GM18870 (cell line): ENCODE results near the gene STAT3.
"Not testable (repeated sequence)": the region's sequence is repeated elsewhere in the genome, so short reads cannot be mapped to it uniquely, and the experiment has no call there.

Source experiments
- ATAC-seq: cut with Tn5 transposase; IDR thresholded peaks from one replicate; pipeline ENCODE4 v1.9.1; 2021; ENCODE audit warnings: moderate library complexity; ENCODE audit not compliant: unreplicated experiment

STAT3 gene

DNA sequence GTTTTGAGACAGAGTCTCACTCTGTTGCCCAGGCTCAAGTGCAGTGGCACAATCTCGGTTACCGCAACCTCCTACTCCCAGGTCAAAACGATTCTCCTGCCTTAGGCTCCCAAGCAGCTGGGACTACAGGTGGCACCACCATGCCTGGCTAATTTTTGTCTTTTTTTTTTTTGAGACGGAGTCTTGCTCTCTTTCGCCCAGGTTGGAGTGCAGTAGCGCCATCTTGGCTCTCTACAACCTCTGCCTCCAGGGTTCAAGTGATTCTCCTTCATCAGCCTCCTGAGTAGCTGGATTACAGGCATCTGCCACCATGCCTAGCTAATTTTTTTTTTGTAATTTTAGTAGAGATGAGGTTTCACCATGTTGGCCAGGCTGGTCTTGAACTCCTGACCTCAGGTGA lies 70.3 kb downstream of the STAT3 start:
- ATAC-seq = not testable (repeated sequence)

DNA sequence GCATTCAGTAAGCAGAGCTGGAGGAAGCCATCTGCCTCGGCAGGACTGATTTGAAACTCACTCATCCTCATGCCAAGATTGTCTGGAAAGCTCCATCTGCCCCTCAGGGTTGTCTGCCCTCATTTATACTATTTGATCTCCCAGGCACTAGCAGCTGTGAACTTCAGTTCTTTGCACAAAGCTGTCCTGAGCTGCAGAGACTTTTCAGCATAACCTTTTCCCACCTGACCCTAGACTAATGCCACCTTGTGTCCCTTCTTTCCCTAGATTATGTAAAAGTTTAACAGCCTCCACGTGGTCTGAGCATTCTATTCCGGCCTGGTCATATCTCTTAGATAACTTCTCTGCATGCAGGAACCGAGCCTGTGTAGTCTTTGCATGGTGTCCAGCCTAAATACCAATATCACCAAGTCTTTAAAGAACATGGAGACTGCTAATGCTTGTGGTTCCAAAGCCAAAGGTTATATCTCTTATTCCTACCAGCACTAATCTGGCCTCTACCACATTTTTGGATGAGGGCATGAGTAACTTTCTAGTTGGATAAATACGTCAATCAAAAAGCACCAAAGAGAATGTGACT lies 70.9 kb downstream of the STAT3 start:
- no peak for ATAC-seq

DNA sequence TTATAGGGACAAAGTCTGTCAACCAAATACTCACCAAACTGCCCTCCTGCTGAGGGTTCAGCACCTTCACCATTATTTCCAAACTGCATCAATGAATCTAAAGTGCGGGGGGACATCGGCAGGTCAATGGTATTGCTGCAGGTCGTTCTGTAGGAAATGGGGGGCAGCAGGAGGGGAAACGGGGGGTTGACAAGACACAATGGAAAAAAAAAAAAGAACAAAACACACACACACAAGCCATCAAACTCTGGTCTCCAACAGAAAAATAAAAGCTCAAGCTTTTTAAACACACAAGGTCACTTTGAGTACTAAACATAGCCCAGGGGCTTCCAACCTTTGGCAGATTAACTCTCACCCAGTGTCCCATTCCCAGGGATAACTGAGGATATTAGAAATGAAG lies 71.5 kb downstream of the STAT3 start:
- no peak for ATAC-seq

DNA sequence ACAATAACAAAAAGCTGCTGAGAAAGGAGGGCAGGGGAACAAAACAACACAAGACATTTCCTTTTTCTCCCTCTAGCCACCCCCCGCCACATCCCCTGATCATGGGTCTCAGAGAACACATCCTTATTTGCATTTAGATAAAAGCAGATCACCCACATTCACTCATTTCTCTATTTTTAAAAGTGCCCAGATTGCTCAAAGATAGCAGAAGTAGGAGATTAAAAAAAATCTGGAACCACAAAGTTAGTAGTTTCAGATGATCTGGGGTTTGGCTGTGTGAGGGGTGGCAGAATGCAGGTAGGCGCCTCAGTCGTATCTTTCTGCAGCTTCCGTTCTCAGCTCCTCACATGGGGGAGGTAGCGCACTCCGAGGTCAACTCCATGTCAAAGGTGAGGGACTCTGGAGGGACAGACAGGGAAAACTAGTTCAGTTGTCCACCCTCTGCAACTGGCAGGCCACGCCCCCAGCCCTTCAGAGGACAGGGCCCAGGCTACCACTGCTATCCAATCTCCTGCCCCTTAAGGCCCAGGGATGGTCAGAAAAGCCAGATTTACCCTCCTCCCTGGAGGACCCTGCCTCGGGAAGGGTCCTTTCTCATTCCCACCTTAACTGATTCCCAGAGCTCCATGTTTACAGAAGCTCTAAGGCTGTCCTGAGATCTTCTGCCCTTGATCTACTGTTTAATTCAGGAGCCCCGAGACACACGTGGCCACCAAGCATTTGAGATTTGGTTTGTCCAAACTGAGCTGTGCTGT lies 72.7 kb downstream of the STAT3 start:
- ATAC-seq = no peak

DNA sequence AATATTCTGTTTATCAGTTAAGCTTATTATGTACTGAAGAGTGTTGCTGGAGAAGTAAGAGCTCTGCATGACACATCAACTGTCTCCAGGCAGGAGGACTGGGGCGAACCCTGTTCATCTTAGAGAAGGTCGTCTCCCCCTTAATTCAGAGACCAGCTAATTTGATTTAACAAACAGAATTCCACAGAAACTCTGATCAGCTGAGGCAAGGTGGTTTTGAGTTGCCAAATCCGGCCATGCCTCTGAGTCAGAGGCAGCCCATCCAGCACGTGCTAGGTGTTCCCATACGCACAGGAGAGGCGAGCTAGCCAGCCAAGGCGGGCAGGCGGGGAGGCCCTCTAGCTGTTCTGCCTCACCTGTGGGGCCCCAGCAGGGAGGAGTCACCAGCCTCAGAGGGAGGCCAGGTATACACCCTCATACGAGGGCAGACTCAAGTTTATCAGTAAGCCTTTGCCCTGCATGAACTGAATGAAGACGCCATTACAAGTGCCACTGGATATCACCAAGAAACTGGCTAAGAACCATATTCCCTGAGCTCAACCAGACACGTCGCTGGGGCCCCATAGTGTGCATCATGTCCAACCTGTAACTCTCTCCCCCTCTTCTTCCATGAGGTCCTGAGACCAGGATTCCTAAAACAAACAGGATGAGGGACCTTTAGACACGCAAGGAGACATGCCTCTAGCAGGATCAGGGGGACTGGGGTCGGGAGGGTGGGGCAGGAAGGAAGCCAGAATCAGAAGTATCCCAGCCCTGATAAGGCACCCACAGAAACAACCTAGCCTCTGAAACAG lies 74.3 kb downstream of the STAT3 start:
- no peak for ATAC-seq

DNA sequence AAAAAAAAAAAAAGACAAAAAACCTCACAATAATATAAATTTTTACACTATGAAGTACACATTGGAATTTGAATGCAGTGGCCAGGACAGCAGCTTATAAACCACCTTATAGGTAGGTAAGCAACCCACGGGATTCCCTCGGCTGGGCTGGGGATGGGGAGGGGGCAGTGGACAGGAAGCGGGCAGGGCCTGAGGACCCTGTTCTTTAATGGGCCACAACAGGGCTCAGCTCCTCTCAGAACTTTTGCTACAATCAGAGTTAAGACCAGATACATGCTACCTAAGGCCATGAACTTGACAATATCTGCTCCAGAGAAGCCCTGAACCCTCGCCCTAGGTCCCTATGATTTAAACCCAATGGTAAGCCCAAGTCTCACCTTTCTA lies 74.9 kb downstream of the STAT3 start:
- no peak for ATAC-seq

DNA sequence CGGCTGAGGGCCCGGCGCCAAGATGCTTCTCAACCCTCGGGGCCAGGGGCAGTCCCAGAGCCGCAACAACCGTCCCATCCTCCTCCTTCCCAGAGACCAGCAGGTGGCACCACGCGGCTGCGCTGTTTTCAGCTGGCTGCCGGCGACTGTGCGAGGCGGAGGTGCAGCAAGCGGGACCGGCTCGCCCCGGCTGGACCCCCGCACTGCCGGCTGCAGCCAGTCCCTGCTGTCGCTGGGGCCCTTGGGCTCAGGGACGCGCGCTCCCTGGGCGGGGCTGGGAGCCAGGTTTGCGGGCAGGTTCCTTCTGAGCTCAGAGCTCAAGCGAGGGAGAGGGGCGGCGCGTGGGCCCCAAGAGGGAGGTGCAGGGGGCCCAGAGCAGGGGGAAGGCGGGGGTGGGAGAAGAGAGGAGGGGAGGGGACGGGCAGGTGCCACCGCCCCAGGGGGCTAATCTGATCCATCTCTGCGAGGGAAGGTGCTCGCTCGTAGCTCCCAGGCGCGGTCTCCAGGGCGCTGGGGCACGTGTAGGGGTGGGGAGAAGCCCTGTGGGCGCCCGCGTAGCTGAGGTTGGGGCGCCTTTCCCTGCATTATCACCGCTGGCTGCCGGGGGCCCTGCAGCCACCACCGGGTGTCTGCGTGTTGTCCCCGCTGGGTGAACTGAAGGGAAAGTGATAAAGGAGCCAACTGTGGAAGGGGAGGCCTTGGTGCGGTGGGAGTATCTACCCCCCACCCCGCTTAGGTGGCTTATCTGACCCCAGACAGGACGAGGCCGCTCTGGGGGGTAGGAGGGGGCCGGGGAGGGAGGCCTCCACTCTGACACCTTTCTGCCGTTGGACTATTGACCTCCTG lies 75.7 kb downstream of the STAT3 start:
- ATAC-seq = no peak

DNA sequence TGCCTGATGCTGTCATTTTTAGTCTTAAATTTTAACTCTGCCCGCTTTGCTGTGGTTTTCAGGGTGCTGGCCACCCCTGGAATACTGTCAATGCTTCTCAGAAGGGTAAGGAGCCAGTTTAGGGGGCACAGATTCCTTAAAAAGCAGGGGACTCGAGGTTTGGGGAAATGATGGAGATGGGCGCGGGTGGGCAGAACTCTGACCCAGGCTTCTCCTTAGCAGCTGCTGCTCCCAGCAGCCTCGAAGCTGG lies 76.3 kb downstream of the STAT3 start:
- ATAC-seq = no peak

DNA sequence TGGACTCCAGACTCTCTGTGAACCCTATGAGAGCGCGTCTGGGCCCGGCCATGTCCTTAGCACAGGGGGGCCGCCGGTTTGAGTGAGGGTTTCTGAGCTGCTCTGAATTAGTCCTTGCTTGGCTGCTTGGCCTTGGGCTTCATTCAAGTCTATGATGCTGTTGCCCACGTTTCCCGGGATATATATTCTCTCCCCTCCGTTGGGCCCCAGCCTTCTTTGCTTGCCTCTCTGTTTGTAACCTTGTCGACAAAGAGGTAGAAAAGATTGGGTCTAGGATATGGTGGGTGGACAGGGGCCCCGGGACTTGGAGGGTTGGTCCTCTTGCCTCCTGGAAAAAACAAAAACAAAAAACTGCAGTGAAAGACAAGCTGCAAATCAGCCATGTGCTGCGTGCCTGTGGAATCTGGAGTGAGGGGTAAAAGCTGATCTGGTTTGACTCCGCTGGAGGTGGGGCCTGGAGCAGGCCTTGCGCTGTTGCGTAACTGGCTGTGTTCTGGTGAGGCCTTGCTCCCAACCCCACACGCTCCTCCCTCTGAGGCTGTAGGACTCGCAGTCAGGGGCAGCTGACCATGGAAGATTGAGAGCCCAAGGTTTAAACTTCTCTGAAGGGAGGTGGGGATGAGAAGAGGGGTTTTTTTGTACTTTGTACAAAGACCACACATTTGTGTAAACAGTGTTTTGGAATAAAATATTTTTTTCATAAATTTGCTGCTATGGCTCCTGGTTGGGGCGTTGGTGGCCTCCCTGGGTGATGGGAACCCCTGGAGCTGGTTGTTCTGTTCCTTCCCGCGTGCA lies 76.8 kb downstream of the STAT3 start:
- ATAC-seq = no peak

DNA sequence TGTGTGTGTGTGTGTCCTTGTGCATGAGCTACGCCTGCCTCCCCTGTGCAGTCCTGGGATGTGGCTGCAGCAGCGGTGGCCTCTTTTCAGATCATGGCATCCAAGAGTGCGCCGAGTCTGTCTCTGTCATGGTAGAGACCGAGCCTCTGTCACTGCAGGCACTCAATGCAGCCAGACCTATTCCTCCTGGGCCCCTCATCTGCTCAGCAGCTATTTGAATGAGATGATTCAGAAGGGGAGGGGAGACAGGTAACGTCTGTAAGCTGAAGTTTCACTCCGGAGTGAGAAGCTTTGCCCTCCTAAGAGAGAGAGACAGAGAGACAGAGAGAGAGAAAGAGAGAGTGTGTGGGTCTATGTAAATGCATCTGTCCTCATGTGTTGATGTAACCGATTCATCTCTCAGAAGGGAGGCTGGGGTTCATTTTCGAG lies 77.4 kb downstream of the STAT3 start:
- no peak for ATAC-seq

DNA sequence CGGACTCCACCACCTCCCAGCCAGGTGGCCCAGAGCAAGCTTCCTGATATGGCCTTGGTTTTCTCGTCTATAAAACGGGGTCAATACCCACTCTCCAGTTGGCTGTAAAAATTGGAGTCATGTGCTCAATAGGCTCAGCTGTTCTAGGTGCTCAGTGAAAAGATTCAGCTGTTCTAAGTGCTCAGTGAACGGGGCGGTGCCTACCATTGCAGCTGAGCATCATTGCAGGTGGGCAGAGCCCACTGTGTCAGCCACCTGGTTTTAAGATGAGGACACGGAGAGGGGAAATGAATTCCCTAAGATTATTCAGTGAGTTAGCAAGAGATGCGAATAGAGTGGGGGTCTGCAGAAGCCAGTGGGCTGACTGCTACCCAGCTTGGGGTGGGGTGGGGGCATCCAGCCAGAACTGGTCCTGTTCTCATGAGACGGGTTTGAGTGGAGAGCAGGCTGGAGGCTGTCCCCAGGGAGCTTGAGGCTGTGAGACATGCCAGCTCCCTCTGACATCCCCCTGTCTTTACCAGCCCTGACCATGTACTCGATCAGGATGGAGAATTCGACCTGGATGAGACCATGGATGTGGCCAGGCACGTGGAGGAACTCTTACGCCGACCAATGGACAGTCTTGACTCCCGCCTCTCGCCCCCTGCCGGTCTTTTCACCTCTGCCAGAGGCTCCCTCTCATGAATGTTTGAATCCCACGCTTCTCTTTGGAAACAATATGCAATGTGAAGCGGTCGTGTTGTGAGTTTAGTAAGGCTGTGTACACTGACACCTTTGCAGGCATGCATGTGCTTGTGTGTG lies 78.1 kb downstream of the STAT3 start:
- no peak for ATAC-seq

DNA sequence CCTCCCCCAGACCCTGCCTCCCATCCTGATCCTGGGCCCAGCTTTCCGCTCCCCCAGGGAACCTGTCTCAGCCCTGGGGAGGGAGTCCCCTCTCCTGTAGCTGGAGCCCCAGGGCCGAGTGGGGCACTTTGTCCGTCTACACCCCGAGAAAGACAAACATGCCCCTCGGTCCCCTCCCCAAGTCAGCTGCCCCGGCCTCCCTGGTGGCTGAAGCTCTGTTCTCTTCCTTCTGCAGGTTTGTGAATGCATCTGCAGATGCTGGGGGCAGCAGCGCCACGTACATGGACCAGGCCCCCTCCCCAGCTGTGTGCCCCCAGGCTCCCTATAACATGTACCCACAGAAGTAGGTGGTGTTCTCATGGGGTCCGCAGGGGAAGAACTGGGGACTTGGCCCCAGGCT lies 79.1 kb downstream of the STAT3 start:
- ATAC-seq = no peak

DNA sequence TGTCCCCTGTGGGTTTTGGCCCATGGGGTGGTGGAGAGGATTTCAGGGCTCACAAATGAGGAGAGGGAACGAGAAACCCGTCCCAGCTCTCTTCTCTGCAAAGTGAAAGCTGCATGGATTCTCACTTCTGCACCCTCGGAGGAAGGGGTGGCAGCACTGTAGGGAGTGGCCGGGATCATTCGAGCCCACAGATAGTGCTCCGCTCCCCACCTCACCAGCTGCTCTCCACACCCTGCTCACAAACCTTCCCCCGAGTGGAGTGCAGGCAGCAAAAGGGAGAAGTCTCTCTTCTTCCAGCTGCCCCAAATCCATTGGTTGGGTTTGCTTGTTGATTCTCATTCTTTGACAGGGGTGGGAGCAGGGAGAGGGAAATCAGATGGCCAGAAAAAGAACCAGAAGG lies 79.8 kb downstream of the STAT3 start:
- ATAC-seq = no peak

DNA sequence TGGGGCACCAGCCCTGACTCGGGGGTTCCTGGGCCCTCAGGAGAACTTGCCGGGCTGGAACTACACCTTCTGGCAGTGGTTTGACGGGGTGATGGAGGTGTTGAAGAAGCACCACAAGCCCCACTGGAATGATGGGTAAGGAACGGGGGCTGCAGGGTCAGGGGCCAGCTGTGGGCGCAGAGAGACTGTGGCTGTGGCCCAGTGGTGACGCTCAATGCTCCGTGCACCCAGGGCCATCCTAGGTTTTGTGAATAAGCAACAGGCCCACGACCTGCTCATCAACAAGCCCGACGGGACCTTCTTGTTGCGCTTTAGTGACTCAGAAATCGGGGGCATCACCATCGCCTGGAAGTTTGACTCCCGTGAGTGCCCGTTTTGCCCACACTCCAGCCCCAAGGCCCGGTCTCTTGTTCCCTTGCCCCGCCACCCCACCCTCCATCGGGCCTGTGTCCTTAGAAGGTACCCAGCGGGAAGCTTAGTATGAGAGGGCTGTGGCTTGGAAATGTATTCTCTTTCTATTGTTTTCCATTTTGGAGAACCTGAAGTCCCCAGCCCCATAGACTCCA lies 80.8 kb downstream of the STAT3 start:
- no peak for ATAC-seq

DNA sequence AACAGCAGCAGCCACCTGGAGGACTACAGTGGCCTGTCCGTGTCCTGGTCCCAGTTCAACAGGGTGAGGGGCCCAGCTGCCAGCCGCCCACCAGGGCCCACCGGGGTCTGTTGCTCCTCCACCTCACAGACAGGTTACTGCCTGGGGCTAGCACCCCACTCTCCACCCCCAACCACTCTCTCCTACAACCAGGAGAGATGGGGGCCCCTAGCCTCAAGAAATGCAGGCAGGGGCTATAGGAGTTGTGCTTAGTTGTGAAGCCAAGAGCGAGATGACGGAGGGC lies 81.9 kb downstream of the STAT3 start:
- ATAC-seq = no peak

DNA sequence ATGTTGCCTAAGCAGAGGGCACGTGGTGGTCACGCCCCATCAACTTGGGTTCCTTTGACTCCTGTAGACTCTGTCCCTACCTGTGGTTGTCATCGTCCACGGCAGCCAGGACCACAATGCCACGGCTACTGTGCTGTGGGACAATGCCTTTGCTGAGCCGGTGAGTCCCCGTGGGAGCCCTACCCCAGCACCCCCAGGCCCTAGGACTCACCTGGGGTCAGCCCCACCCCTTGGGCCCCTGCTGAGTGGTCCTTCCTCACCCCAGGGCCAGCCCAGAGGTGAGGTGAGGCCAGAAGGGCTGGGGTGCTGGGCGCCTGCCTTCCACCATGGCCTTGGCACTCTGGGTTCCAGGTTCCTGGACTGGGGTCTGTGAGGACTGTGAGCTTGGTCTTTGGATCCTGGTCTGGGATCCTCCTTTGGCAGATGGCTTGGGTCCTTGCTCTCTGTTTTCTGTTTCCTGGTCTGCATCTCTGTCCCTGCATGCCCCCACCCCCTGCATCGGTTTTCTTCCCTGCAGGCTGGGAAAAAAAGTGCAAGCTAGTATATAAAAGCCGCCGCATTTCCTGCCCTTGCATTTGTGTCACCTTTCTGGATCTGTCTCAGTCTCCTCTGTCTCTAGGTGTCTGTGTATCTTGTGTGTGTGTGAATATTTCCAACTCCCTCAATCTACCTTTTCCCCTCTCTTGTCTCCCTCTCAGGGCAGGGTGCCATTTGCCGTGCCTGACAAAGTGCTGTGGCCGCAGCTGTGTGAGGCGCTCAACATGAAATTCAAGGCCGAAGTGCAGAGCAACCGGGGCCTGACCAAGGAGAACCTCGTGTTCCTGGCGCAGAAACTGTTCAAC lies 82.5 kb downstream of the STAT3 start:
- ATAC-seq = no peak

DNA sequence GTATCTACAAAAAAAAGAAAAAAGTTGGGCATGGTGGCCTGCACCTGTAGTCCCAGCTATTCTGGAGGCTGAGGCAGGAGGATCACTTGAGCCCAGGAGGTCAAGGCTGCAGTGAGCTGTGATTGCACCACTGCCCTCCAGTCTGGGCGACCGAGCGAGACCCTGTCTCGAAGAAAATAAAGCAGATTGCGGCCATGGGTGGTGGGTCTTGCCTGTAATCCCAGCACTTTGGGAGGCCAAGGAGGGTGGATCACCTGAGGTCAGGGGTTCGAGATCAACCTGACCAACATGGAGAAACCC lies 83.3 kb downstream of the STAT3 start:
- not testable (repeated sequence) for ATAC-seq

DNA sequence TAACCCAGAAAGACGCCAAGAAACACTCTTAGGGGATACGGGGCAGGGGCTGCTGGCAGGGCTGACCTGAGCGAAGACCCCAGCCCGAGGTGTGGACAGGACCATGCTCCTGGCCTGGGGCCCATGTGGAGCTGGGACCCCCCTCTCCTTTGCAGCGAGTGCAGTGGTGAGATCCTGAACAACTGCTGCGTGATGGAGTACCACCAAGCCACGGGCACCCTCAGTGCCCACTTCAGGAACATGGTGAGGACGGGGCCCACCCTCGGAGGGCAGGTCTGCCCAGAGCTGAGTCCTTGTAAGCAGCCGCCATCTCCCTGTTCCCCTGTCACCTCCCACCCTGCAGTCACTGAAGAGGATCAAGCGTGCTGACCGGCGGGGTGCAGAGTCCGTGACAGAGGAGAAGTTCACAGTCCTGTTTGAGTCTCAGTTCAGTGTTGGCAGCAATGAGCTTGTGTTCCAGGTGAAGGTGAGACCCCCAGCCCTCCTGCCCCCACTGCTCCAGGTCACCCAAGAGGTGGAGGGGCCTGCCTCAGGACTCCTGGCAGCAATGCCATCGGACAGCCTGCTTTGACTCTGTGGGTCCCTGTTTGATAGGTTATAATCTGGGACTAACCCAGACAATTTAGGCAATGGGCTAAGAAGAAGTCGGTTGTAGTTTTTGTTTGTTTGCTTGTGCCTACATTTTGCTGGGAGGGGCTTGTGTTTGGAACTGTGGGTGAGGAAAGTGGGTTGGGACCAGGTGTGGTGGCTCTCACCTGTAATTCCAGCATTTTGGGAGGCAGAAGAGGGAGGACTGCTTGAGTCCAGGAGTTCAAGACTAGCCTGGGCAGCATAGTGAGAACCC lies 83.8 kb downstream of the STAT3 start:
- ATAC-seq = no peak
